SHP77 treated with DMSO at 0.1 percent for 48 hours (cell line): Measurements from ENCODE around the gene LRRC41.
"Not testable (repeated sequence)": the region's sequence is repeated elsewhere in the genome, so short reads cannot be mapped to it uniquely, and the experiment has no call there.

Experiments used
- DNase-seq: peaks from one replicate; lab custom pipeline; 2025; lab: John Stamatoyannopoulos, UW

Gene LRRC41

GRCh38 chr1:46303038-46303871 lies at the start of gene LRRC41, which contains the start of gene UQCRH:
TSS of gene LRRC41 (minus strand) at chr1:46303616. CDS start at chr1:46303322, 294 bp downstream.
TSS of gene UQCRH (plus strand) at chr1:46303698. CDS start at chr1:46303767, 69 bp downstream.
- peak; percentile 93 for DNase-seq

- no peak for DNase-seq
Observed at GRCh38 chr1:46352363-46352762, 48.9 kb upstream of the LRRC41 start.

- no peak for DNase-seq
Observed at GRCh38 chr1:46345281-46345680, 41.9 kb upstream of the LRRC41 start.

- no peak for DNase-seq
Observed at GRCh38 chr1:46344481-46344880, 41.1 kb upstream of the LRRC41 start.

GRCh38 chr1:46343705-46344104 lies 40.3 kb upstream of the LRRC41 start:
- DNase-seq = no peak

- no peak for DNase-seq
Observed at GRCh38 chr1:46343351-46343695, 39.9 kb upstream of the LRRC41 start.

- DNase-seq = no peak
Observed at GRCh38 chr1:46342677-46343350, 39.4 kb upstream of the LRRC41 start.

- no peak for DNase-seq
Observed at GRCh38 chr1:46342084-46342656, 38.8 kb upstream of the LRRC41 start.

GRCh38 chr1:46341222-46342083 lies 38.0 kb upstream of the LRRC41 start:
- no peak for DNase-seq

- DNase-seq = peak; percentile 85
Observed at GRCh38 chr1:46340404-46341221, 37.2 kb upstream of the LRRC41 start, which contains the start of gene NSUN4. TSS of gene NSUN4 (plus strand) at chr1:46340807. CDS start at chr1:46340827, 20 bp downstream.

- not testable (repeated sequence) for DNase-seq
Observed at GRCh38 chr1:46337409-46337808, 34.0 kb upstream of the LRRC41 start.

GRCh38 chr1:46335081-46335480 lies 31.7 kb upstream of the LRRC41 start:
- no peak for DNase-seq

- DNase-seq = no peak
Observed at GRCh38 chr1:46334030-46334384, 30.6 kb upstream of the LRRC41 start.

- peak; percentile 22 for DNase-seq
Observed at GRCh38 chr1:46333300-46334029, 30.0 kb upstream of the LRRC41 start.

- not testable (repeated sequence) for DNase-seq
Observed at GRCh38 chr1:46331786-46332540, 28.5 kb upstream of the LRRC41 start.

GRCh38 chr1:46330381-46330780 lies 27.0 kb upstream of the LRRC41 start:
- DNase-seq = not testable (repeated sequence)

GRCh38 chr1:46329807-46330206 lies 26.4 kb upstream of the LRRC41 start:
- not testable (repeated sequence) for DNase-seq

- not testable (repeated sequence) for DNase-seq
Observed at GRCh38 chr1:46328182-46328581, 24.8 kb upstream of the LRRC41 start.

GRCh38 chr1:46325285-46326076 lies 22.1 kb upstream of the LRRC41 start:
- DNase-seq = not testable (repeated sequence)
